Tibial nerve (tissue), 3 donors: ENCODE measurements around the gene HOXC13.

Experiments
- CTCF ChIP-seq, 5 experiments: fragments of 200-600 bp in 3 of 5; fragments of 450-650 bp in 2 of 5; sonication (generic) in 3 of 5; IDR thresholded peaks; one replicate each; pipeline ENCODE4 v1.5.1; 2016 to 2019; ENCODE audit warnings: antibody characterized with exemption in 5 of 5, mild to moderate bottlenecking in 3 of 5, moderate library complexity in 2 of 5
- POLR2A ChIP-seq, 2 donors: fragments of 450-650 bp; IDR thresholded peaks; one replicate each; pipeline ENCODE4 v1.6.1; 2017; ENCODE audit warnings: antibody characterized with exemption in 2 of 2, mild to moderate bottlenecking in 2 of 2, moderate library complexity in 2 of 2

- no peak for TF ChIP-seq CTCF (IDR thresholded peaks at IDR 0.05)
- TF ChIP-seq POLR2A (IDR thresholded peaks at IDR 0.05) = no peak
These were observed 11.8 kb downstream of the HOXC13 start for GRCh38 chr12:53950437-53950773.
